Fibroblast of mammary gland (primary cell): ENCODE results near the gene NSMCE3.

Experiments used
- DNase-seq: peaks from one replicate; pipeline ENCODE4 v3.0.0-alpha.2; 2010; ENCODE audit warnings: low read depth
- H3K4me3 ChIP-seq: 2 replicates; pipeline ENCODE4 v1.5.1; 2011; ENCODE audit warnings: low read depth, mild to moderate bottlenecking, low read length, moderate library complexity; ENCODE audit not compliant: control insufficient read depth
- TF ChIP-seq, protein P1 (sequence below): conservative IDR thresholded peaks from 2 replicates; pipeline ENCODE4 v1.5.1; 2011; ENCODE audit warnings: low read depth, low read length, inconsistent platforms; ENCODE audit not compliant: control insufficient read depth, insufficient read depth

The NSMCE3 gene

DNA sequence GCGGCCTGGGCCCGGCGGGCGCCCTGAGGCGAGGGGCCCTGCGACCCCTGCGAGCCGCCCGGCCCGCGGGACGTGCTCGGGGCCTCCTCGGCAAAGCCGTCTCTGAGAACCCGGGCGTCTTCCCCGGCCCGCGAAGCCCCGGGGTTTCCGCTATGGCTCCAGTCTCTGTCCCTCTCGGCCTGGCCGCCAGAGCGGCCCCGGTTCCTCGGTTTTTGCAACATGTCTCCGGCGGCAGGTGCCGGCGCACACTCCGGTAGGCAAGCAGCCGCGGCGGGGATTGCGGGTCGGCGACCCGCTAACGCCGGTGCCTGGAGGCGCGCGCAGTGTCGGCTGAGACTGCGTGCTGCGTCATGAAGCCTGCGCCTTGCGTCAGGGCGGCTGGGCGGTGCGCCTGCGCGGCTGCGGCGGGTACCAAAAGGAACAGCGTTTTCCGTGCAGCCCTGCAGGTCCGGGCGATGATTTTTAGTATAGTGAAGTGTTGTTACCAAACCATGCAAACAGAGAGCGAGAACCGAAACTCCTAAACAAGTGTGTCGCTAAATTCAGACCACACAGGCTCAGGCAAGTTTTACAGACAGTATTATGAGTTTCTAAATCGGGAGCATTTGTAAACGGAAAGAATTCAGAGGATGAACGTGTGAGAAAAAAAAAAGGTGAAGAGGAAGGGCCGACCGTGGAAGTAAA is at the start of gene NSMCE3:
Gene NSMCE3, minus strand, starts transcription at position 338 of the 684 bp plus-strand sequence. Its CDS starts 117 bp downstream, at position 221.
- TF ChIP-seq, protein P1, sequence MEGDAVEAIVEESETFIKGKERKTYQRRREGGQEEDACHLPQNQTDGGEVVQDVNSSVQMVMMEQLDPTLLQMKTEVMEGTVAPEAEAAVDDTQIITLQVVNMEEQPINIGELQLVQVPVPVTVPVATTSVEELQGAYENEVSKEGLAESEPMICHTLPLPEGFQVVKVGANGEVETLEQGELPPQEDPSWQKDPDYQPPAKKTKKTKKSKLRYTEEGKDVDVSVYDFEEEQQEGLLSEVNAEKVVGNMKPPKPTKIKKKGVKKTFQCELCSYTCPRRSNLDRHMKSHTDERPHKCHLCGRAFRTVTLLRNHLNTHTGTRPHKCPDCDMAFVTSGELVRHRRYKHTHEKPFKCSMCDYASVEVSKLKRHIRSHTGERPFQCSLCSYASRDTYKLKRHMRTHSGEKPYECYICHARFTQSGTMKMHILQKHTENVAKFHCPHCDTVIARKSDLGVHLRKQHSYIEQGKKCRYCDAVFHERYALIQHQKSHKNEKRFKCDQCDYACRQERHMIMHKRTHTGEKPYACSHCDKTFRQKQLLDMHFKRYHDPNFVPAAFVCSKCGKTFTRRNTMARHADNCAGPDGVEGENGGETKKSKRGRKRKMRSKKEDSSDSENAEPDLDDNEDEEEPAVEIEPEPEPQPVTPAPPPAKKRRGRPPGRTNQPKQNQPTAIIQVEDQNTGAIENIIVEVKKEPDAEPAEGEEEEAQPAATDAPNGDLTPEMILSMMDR: no peak
- peak; percentile 82 for DNase-seq

DNA sequence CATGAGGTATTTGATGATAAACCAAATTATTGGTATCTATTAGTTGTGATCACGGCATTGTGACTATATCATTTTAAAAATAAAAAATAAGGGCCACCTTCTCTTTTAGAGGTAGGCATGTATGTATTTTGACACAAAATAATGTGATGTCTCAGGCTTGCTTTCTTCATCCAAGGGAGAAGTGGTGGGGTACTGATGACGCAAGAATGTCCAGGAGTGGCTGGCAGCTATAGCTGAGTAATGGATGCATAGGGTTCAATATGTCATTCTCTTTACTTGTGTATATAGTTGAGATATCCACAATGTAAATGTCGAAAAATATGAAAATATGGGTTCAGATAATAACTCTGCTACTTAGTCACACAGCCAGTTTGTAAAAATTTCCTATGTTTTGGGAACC is 46.8 kb upstream of the NSMCE3 start:
- DNase-seq: no peak
- H3K4me3 ChIP-seq: no peak overlapping the region
- TF ChIP-seq, protein P1: no peak

More for the DNA sequence above, at the start of gene NSMCE3:
- peak within 1 kb of the TSS; percentile 81 for H3K4me3 ChIP-seq

DNA sequence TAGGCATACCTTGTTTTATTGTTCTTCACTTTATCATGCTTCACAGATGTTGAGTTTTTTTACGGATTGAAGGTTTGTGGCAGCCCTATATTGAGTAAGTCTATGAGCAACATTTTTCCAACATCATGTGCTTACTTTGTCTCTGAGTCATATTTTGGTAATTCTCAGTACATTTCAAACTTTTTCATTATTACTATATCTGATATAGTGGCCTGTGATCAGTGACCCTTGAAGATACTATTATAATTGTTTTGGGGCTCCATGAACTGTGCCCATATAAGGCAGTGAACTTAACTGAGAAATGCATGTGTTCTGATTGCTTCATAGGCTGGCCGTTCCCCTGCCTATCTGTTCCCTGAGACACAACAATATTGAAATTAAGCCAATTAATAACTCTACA is 42.8 kb upstream of the NSMCE3 start:
- H3K4me3 ChIP-seq: no peak overlapping the region
- DNase-seq: peak; percentile 34
- TF ChIP-seq, protein P1: no peak

DNA sequence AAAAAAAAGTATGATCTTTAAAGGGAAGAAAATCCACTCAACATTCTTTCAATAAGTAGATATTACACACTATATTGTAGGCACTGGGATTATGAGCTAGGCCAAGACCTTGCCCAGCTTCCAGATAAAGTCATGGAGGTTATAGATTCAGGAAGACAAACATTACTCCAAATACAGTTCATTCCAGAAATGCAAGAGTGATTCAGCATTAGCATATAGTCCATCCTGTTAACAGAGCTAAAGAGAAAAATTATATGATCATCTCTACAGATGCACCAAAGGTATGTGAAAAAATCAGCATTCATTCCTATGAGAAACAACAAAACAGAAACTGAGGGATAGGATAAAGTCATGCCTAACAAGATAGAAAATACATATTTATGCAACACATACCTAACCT is 42.1 kb upstream of the NSMCE3 start:
- TF ChIP-seq, protein P1: no peak
- DNase-seq: no peak
- no peak overlapping the region for H3K4me3 ChIP-seq

DNA sequence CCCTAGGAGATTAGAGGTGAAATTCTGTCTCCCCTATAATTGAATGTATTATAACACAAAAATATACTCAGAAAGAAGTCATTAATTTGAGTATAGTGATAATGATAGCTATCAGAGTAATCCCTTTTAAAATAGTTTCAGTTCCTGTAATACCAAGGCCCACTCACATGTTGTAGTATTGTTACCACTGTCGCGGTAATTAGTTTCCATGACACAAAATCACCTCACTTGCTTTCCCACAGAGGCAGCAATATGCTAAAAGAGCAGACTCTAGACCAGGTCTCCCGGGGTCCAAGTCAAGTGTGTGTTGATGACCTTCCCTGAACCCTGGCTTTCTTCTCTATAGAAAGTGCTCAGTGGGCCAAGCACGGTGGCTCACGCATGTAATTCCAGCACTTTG is 39.5 kb upstream of the NSMCE3 start:
- DNase-seq: no peak
- TF ChIP-seq, protein P1: no peak

DNA sequence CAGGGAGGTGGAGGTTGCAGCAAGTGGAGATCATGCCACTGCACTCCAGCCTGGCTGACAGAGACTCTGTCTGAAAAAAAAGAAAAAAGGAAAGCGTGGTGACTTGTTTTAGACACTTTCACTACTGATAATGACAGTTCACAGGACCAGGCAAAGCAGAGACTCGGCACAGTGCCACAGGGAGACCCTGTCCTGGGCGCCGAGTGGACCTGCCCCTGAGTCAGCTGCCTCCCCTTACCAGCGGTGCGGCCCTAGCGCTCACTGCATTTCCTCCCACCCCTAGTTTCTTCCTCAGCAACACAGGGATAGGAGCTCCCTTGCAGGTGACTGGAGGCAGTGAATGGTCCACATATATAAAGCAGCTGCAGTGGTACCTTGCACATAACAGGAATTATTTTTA is 38.7 kb upstream of the NSMCE3 start:
- no peak for DNase-seq
- no peak overlapping the region for H3K4me3 ChIP-seq
- TF ChIP-seq, protein P1: no peak

More for the DNA sequence above, 39.5 kb upstream of the NSMCE3 start:
- no peak overlapping the region for H3K4me3 ChIP-seq
